ENCODE measurements around the gene STARD9. TPM values are rescaled to one million over a fixed set of nuclear protein-coding genes. Genes with fewer than 3 reads are reported as not detected.

Gene STARD9
- total and polyA plus RNA-seq, 2 of the 13 experiments (the other 11 are each of a cell fraction or from before 2014, with no cell fraction given), result 5.3 to 7.5 TPM

GRCh38 chr15:42704492-42704926 lies 129.1 kb downstream of the STARD9 start (continued):
- TF ChIP-seq FIP1L1 (IDR thresholded peaks at IDR 0.05; ENCODE audit: borderline replicate concordance, insufficient read depth, low read depth, low read length) (no peak), SOX5 (CRISPR knock-in tag; IDR thresholded peaks at IDR 0.05; ENCODE audit: borderline replicate concordance) (0 out of 2 replicates have a peak, but pooled peaks have one; percentile 26), POGK (CRISPR knock-in tag; conservative IDR thresholded peaks at IDR 0.05) (no peak), ZNF230 (CRISPR knock-in tag; IDR thresholded peaks at IDR 0.05) (0 out of 2 replicates have a peak, but pooled peaks have one; percentile 40), ZNF121 (CRISPR knock-in tag; IDR thresholded peaks at IDR 0.05) (peak; percentile 64; the same call in 1 of the 2 replicates), HDAC2 (CRISPR knock-in tag; IDR thresholded peaks at IDR 0.05) (no peak), KDM6A (CRISPR knock-in tag; IDR thresholded peaks at IDR 0.05; ENCODE audit: low read depth) (no peak), ZNF652 (CRISPR knock-in tag; IDR thresholded peaks at IDR 0.05; ENCODE audit: borderline replicate concordance, low read depth) (no peak), SYNCRIP (IDR thresholded peaks at IDR 0.05; ENCODE audit: insufficient read depth, low read depth, low read length) (no peak), PHF21A (CRISPR knock-in tag; IDR thresholded peaks at IDR 0.05) (no peak), RXRB (CRISPR knock-in tag; IDR thresholded peaks at IDR 0.05; ENCODE audit: borderline replicate concordance) (0 out of 2 replicates have a peak, but pooled peaks have one; percentile 28), SMC3 (IDR thresholded peaks at IDR 0.05; ENCODE audit: low read length) (peak; percentile 80; the same call in 1 of the 2 replicates), TSC22D2 (CRISPR knock-in tag; IDR thresholded peaks at IDR 0.05; ENCODE audit: borderline replicate concordance) (no peak), SIX4 (CRISPR knock-in tag; IDR thresholded peaks at IDR 0.05) (no peak), CENPBD1 (CRISPR knock-in tag; IDR thresholded peaks at IDR 0.05; ENCODE audit: borderline replicate concordance, low read depth) (no peak), FOXK1 (CRISPR knock-in tag; IDR thresholded peaks at IDR 0.05; ENCODE audit: borderline replicate concordance, low read depth) (0 out of 2 replicates have a peak, but pooled peaks have one; percentile 14), ETV5 (CRISPR knock-in tag; IDR thresholded peaks at IDR 0.05; ENCODE audit: borderline replicate concordance) (no peak), ERF (CRISPR knock-in tag; IDR thresholded peaks at IDR 0.05) (peak; percentile 50; the same call in 1 of the 2 replicates), ZFY (CRISPR knock-in tag; IDR thresholded peaks at IDR 0.05) (no peak), BATF2 (CRISPR knock-in tag; IDR thresholded peaks at IDR 0.05) (no peak), REPIN1 (CRISPR knock-in tag; IDR thresholded peaks at IDR 0.05; ENCODE audit: borderline replicate concordance, low read depth) (no peak), FOXO4 (CRISPR knock-in tag; conservative IDR thresholded peaks at IDR 0.05) (no peak)
- TF ChIP-seq, protein P1, sequence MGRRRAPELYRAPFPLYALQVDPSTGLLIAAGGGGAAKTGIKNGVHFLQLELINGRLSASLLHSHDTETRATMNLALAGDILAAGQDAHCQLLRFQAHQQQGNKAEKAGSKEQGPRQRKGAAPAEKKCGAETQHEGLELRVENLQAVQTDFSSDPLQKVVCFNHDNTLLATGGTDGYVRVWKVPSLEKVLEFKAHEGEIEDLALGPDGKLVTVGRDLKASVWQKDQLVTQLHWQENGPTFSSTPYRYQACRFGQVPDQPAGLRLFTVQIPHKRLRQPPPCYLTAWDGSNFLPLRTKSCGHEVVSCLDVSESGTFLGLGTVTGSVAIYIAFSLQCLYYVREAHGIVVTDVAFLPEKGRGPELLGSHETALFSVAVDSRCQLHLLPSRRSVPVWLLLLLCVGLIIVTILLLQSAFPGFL (CRISPR knock-in tag; IDR thresholded peaks at IDR 0.05), result no peak
- TF ChIP-seq, protein P2, sequence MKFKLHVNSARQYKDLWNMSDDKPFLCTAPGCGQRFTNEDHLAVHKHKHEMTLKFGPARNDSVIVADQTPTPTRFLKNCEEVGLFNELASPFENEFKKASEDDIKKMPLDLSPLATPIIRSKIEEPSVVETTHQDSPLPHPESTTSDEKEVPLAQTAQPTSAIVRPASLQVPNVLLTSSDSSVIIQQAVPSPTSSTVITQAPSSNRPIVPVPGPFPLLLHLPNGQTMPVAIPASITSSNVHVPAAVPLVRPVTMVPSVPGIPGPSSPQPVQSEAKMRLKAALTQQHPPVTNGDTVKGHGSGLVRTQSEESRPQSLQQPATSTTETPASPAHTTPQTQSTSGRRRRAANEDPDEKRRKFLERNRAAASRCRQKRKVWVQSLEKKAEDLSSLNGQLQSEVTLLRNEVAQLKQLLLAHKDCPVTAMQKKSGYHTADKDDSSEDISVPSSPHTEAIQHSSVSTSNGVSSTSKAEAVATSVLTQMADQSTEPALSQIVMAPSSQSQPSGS (CRISPR knock-in tag; IDR thresholded peaks at IDR 0.05), result no peak
